K562 (cell line): ENCODE data around the gene PTP4A2. TPM values are rescaled to one million over a fixed set of nuclear protein-coding genes. Genes with fewer than 3 reads are reported as not detected.

Experiments
- BHLHE40 ChIP-seq: IDR thresholded peaks from 2 replicates; pipeline ENCODE4 v1.6.1; 2011; ENCODE audit warnings: low read length, improper control_type of control experiment
- CREB5 ChIP-seq: fragments of 250-450 bp; sonication (Bioruptor Pico); IDR thresholded peaks from 2 replicates; pipeline ENCODE4 v1.5.0; 2020; ENCODE audit warnings: mild to moderate bottlenecking
- FOSL1 ChIP-seq: fragments of 200-800 bp; sonication (Bioruptor generic); conservative IDR thresholded peaks from 2 replicates; pipeline ENCODE4 v1.6.1; 2016; ENCODE audit warnings: missing genetic modification characterization, missing compliant biosample characterization
- NONO ChIP-seq, 2 experiments: fragments of 200-400 bp in 1 of 2; fragments of 450-650 bp in 1 of 2; formaldehyde crosslinking in 1 of 2; IDR thresholded peaks; 2 replicates each; pipeline ENCODE4 v1.6.1; 2017; ENCODE audit warnings: low read depth in 2 of 2, mild to moderate bottlenecking in 2 of 2, moderate library complexity in 2 of 2, low read length in 1 of 2
- NR3C1 ChIP-seq: sonication (generic); formaldehyde crosslinking; IDR thresholded peaks from 2 replicates; pipeline ENCODE4 v1.8.1; 2022; ENCODE audit warnings: missing genetic modification reagents
- POLR2AphosphoS2 ChIP-seq: IDR thresholded peaks from 2 replicates; pipeline ENCODE4 v1.6.1; 2012; ENCODE audit warnings: low read length, improper control_type of control experiment
- TAF9B ChIP-seq: fragments of 450-650 bp; IDR thresholded peaks from 2 replicates; pipeline ENCODE4 v1.6.1; 2018; ENCODE audit warnings: mild to moderate bottlenecking; ENCODE audit not compliant: partially characterized antibody
- TFAM ChIP-seq: fragments of 250-450 bp; sonication (Bioruptor Pico); conservative IDR thresholded peaks from 2 replicates; pipeline ENCODE4 v1.5.0; 2021; ENCODE audit warnings: mild to moderate bottlenecking, moderate library complexity
- ZBTB40 ChIP-seq, 2 experiments: fragments of 450-650 bp in 1 of 2; sonication (generic) in 1 of 2; formaldehyde crosslinking in 1 of 2; IDR thresholded peaks; 2 replicates each; pipeline versions ENCODE4 v1.7.1 to v1.9.0; 2016 to 2022; ENCODE audit warnings: inconsistent platforms in 1 of 2, mild to moderate bottlenecking in 1 of 2, missing genetic modification reagents in 1 of 2
- ZC3H4 ChIP-seq: sonication (generic); formaldehyde crosslinking; IDR thresholded peaks from 2 replicates; pipeline ENCODE4 v1.9.0; 2021; ENCODE audit warnings: missing genetic modification reagents, borderline replicate concordance
- ZNF518B ChIP-seq: fragments of 250-450 bp; sonication (Bioruptor Pico); IDR thresholded peaks from 2 replicates; pipeline ENCODE4 v1.5.0; 2021; ENCODE audit warnings: mild to moderate bottlenecking, moderate library complexity
- ZNF77 ChIP-seq: fragments of 250-450 bp; sonication (Bioruptor Pico); IDR thresholded peaks from 2 replicates; pipeline ENCODE4 v1.5.0; 2020
- polyA plus RNA-seq, 8 experiments: library from polyadenylated mRNA; depleted of rRNA in 4 of 8; stranded (reverse) in 5 of 8; unstranded in 3 of 8; fragments of >200 nt; fragmentation: Nextera tagmentation in 2 of 8; fragmentation: Illumina TruSeq in 1 of 8; extraction: Ambion mirVana in 2 of 8; extraction: Trizol in 1 of 8; gene quantifications; 2 replicates each; pipeline versions ENCODE4 v1.2.1 to v1.2.3, GENCODE V29; 2011 to 2014; ENCODE audit warnings: inconsistent platforms in 1 of 8, missing spikeins in 1 of 8
- total RNA-seq, 7 experiments: library from RNA; depleted of rRNA in 6 of 7; stranded (reverse); fragments of >200 nt in 6 of 7; fragmentation: Illumina TruSeq in 2 of 7; extraction: Trizol in 2 of 7; gene quantifications; 2 replicates each; pipeline versions ENCODE4 v1.2.1 to v1.2.3, GENCODE V29; 2011 to 2021; ENCODE audit warnings: low replicate concordance in 1 of 7

The PTP4A2 gene
- total and polyA plus RNA-seq, 9 of the 15 experiments (the other 6 are each of a cell fraction or from before 2014, with no cell fraction given) = 197 to 870 (median 480) TPM

- no peak for TF ChIP-seq NONO (IDR thresholded peaks at IDR 0.05; ENCODE audit: low read depth in 2 of 2, low read length in 1 of 2)
- TF ChIP-seq TAF9B = peak; percentile 11
- TF ChIP-seq BHLHE40 = peak; percentile 55; the same call in 1 of the 2 replicates
- TF ChIP-seq ZC3H4 (CRISPR knock-in tag) = no peak
- TF ChIP-seq ZBTB40 (IDR thresholded peaks at IDR 0.05) = peak; percentile 78
- TF ChIP-seq ZBTB40 (CRISPR knock-in tag; IDR thresholded peaks at IDR 0.05) = no peak
- TF ChIP-seq ZNF77 (CRISPR knock-in tag) = 0 out of 2 replicates have a peak, but pooled peaks have one; percentile 56
- TF ChIP-seq POLR2AphosphoS2 = no peak
- peak; percentile 93 for TF ChIP-seq FOSL1 (tag)
- TF ChIP-seq ZNF518B = no peak
- TF ChIP-seq TFAM = no peak
- no peak for TF ChIP-seq NR3C1 (CRISPR knock-in tag)
- no peak for TF ChIP-seq CREB5 (CRISPR knock-in tag)
Observed at GRCh38 chr1:31939484-31940329, 1.5 kb upstream of the PTP4A2 start (continued).
